Measurements from ENCODE around the gene FBXO28. TPM values are rescaled to one million over a fixed set of nuclear protein-coding genes. Genes with fewer than 3 reads are reported as not detected.

FBXO28 gene
- polyA plus RNA-seq, 1 donor (not counting 4 experiments of a cell fraction or from before 2014, with no cell fraction given) = 36.5 TPM

DNA sequence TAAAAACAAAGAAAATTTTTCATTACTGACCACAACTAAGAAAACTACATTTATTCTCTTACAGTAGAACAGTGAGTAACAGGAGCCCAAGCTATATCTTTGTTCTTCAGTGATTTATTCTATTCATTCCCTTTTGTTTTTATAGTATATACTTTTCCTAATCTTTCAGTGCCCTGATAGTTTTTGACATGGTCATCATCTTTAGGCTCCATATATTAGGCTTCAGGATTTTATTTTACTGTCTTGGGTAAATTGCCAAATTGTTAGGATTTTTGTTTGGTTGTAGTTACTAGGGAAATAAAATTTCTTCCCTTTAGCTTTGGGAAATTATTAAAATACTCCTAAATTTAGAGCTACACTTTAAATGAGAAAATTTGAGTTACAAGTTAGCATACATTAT, 10.3 kb downstream of the FBXO28 start:
- TF ChIP-seq, protein P1, sequence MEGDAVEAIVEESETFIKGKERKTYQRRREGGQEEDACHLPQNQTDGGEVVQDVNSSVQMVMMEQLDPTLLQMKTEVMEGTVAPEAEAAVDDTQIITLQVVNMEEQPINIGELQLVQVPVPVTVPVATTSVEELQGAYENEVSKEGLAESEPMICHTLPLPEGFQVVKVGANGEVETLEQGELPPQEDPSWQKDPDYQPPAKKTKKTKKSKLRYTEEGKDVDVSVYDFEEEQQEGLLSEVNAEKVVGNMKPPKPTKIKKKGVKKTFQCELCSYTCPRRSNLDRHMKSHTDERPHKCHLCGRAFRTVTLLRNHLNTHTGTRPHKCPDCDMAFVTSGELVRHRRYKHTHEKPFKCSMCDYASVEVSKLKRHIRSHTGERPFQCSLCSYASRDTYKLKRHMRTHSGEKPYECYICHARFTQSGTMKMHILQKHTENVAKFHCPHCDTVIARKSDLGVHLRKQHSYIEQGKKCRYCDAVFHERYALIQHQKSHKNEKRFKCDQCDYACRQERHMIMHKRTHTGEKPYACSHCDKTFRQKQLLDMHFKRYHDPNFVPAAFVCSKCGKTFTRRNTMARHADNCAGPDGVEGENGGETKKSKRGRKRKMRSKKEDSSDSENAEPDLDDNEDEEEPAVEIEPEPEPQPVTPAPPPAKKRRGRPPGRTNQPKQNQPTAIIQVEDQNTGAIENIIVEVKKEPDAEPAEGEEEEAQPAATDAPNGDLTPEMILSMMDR (optimal IDR thresholded peaks at IDR 0.05 in 1 of 3, IDR thresholded peaks at IDR 0.05 in 1 of 3, conservative IDR thresholded peaks at IDR 0.05 in 1 of 3; ENCODE audit: extremely low read depth in 1 of 3, insufficient read depth in 2 of 3, low read length in 3 of 3) = no peak
- no peak for TF ChIP-seq EZH2 (IDR thresholded peaks at IDR 0.05; ENCODE audit: low read length)
- FAIRE-seq = no peak
- Histone ChIP-seq H3K9me1 (ENCODE audit: control insufficient read depth, extremely low read depth, insufficient read depth, low read length) (no peaks in the 10 kb centered on the region), H3K27me3 (ENCODE audit: control insufficient read depth, extremely low read depth, insufficient read depth, low read length) (no peaks in the 10 kb centered on the region), H4K20me1 (ENCODE audit: control insufficient read depth, extremely low read depth, insufficient read depth, low read length) (peaks cover 2% of the 10 kb centered on the region), H3K4me3 (ENCODE audit: control insufficient read depth in 2 of 3, extremely low read depth in 1 of 3, insufficient read depth in 2 of 3, low read depth in 1 of 3, low read length in 3 of 3) (no peak overlapping the region), H3K79me2 (ENCODE audit: control insufficient read depth, insufficient read depth, low read length) (peaks cover 81% of the 10 kb centered on the region), H3K4me2 (ENCODE audit: control insufficient read depth, extremely low read depth, insufficient read depth, low read depth, low read length) (no peak overlapping the region), H3K9ac (ENCODE audit: control insufficient read depth, extremely low read depth, insufficient read depth, low read length) (no peak overlapping the region), H3K27ac (ENCODE audit: control insufficient read depth, insufficient read depth, low read length) (no peak overlapping the region), H3K4me1 (ENCODE audit: control insufficient read depth, extremely low read depth, insufficient read depth, low read length) (peaks cover 11% of the 10 kb centered on the region), H2AFZ (ENCODE audit: control insufficient read depth, low read length) (no peak overlapping the region), H3K9me3 (ENCODE audit: control insufficient read depth, low read depth, low read length) (no peaks in the 10 kb centered on the region), H3K36me3 (ENCODE audit: control insufficient read depth in 2 of 2, extremely low read depth in 1 of 2, insufficient read depth in 2 of 2, low read length in 2 of 2) (no peaks in the 10 kb centered on the region)
- dilution Hi-C loops (cut with MboI; ENCODE audit: extremely low pct_ligation_motif_present, low sequenced_read_pairs) = no loop called here
- no peak for DNase-seq (ENCODE audit: low read depth, low spot score)

DNA sequence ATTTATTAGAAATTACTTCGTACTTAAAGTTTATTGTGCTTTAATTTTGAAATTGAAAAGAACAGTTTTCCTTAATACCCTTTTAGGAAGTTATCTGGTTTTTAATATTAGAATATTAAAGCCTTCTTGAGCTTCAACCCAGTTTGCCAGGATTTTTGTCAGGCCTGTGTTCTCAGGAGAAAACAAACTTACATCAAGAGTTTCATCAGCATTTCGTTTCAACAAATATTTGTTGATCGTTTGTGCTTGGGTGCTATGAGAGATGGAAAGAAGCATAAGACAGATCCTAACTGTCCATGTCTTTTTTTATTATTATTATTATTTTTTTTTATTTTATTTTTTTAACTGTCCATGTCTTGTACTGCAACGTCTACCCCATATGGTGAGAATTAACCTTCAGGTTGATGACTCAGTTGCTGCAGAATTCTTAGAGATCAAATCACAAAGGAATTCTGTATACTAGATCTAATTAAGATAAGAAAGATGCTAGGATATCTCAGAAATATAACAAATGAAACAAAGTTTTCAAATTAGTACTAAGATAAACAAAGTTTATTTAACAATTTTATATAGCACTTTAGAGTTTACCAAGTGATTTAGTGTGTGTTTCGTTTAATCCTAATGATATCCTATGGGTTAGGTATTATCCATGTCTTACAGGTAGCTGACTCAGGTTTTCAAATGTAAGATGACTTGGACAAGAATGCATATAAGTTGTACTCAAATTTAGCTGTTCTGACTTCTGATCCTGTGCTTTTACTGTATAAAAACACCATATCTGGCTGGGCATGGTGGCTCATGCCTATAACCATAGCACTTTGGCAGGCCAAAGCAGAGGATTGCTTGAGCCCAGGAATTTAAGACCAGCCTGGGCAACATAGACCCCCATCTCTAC, 14.3 kb downstream of the FBXO28 start:
- H3K79me2 ChIP-seq (ENCODE audit: control insufficient read depth, insufficient read depth, low read length) = peaks cover 52% of the 10 kb centered on the region
- no peaks in the 10 kb centered on the region for H3K9me3 ChIP-seq (ENCODE audit: control insufficient read depth, low read depth, low read length)
- H3K9ac ChIP-seq (ENCODE audit: control insufficient read depth, extremely low read depth, insufficient read depth, low read length) = no peak overlapping the region
- no peak overlapping the region for H2AFZ ChIP-seq (ENCODE audit: control insufficient read depth, low read length)
- peaks cover 6 to 7% of the 10 kb centered on the region in 2 experiments for H3K36me3 ChIP-seq (ENCODE audit: control insufficient read depth in 2 of 2, extremely low read depth in 1 of 2, insufficient read depth in 2 of 2, low read length in 2 of 2)
- H3K27ac ChIP-seq (ENCODE audit: control insufficient read depth, insufficient read depth, low read length) = peak overlapping the region; percentile 10
- TF ChIP-seq EZH2 (IDR thresholded peaks at IDR 0.05; ENCODE audit: low read length) = no peak
- TF ChIP-seq, protein P1 (optimal IDR thresholded peaks at IDR 0.05 in 1 of 3, IDR thresholded peaks at IDR 0.05 in 1 of 3, conservative IDR thresholded peaks at IDR 0.05 in 1 of 3; ENCODE audit: extremely low read depth in 1 of 3, insufficient read depth in 2 of 3, low read length in 3 of 3) = no peak
- H3K9me1 ChIP-seq (ENCODE audit: control insufficient read depth, extremely low read depth, insufficient read depth, low read length) = no peaks in the 10 kb centered on the region
- peaks cover 20% of the 10 kb centered on the region for H3K4me1 ChIP-seq (ENCODE audit: control insufficient read depth, extremely low read depth, insufficient read depth, low read length)
- no peak overlapping the region for H3K4me3 ChIP-seq (ENCODE audit: control insufficient read depth in 2 of 3, extremely low read depth in 1 of 3, insufficient read depth in 2 of 3, low read depth in 1 of 3, low read length in 3 of 3)
- FAIRE-seq = no peak
- no peaks in the 10 kb centered on the region for H4K20me1 ChIP-seq (ENCODE audit: control insufficient read depth, extremely low read depth, insufficient read depth, low read length)
- dilution Hi-C loops (cut with MboI; ENCODE audit: extremely low pct_ligation_motif_present, low sequenced_read_pairs) = no loop called here
- DNase-seq (ENCODE audit: low read depth, low spot score) = no peak
- no peaks in the 10 kb centered on the region for H3K27me3 ChIP-seq (ENCODE audit: control insufficient read depth, extremely low read depth, insufficient read depth, low read length)
- no peak overlapping the region for H3K4me2 ChIP-seq (ENCODE audit: control insufficient read depth, extremely low read depth, insufficient read depth, low read depth, low read length)

All from keratinocyte (primary cell).